ENCODE data around the gene CXCR4.

The CXCR4 gene

DNA sequence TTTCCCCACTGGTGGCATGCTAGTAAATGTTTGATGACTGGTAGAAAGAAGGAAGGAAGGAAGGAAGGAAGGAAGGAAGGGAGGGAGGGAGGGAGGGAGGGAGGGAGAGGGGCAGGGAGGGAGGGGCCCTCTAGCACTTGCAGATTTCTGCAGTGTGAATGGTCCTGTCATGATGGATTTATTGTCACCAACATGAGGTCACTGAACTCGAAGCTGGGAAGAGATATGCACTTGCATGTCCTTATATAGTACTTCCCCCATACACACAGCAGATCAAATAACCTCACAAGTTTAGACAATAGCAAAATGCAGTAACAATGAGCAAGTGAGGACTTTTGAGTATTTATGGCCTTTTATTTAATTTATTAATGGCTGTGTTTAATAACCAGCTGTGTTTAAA, 44.5 kb upstream of the CXCR4 start:
- ATAC-seq = no peak
- no peak for TF ChIP-seq ESRRG (CRISPR knock-in tag; IDR thresholded peaks at IDR 0.05)
- no peak for TF ChIP-seq ZNF8 (CRISPR knock-in tag; IDR thresholded peaks at IDR 0.05)
- TF ChIP-seq ARNTL (CRISPR knock-in tag; IDR thresholded peaks at IDR 0.05; ENCODE audit: borderline replicate concordance, low read depth) = no peak

DNA sequence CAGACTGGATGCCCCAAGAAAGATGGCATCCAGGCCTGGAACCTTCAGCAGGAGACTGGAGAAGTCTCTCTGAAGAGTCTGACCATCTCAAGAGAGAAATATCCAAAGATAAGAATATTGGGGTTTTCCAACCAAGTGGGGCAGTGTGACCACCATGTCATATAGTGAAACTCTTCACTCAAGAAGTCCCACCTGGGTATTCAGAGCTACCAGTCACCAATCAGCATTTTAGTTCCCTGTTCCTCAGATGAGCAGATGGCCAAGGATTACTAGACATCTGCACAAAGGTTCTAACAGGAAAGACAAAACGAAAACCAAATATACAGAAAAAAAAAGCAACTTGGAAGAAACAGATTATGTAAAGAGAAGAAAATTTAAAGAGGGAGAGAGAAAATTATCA, 38.5 kb upstream of the CXCR4 start:
- no peak for ATAC-seq
- no peak for TF ChIP-seq PPARA (CRISPR knock-in tag; IDR thresholded peaks at IDR 0.05; ENCODE audit: borderline replicate concordance)
- no peak for TF ChIP-seq BACH2 (CRISPR knock-in tag; IDR thresholded peaks at IDR 0.05; ENCODE audit: borderline replicate concordance)

DNA sequence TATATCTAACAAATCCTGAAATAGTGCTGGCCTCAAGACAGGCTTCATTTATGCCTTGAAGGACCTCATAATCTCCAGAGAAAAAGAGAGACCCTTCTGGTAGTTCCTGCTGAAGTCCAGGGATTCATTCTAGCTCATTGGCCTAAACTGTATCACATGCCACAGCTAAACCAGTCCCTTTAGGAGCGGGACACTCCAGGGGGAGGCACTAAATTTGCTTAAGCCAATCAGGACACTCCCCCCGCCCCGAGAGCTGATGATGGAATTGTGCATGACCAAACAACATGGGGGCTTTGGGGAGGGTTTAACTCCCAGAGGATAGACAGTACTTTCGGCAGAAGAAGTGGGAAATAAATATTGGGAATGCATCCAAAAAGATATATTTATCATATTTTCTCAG, 36.4 kb upstream of the CXCR4 start:
- no peak for ATAC-seq
- no peak for TF ChIP-seq PPARA (CRISPR knock-in tag; IDR thresholded peaks at IDR 0.05; ENCODE audit: borderline replicate concordance)
- TF ChIP-seq TOX (CRISPR knock-in tag; IDR thresholded peaks at IDR 0.05; ENCODE audit: borderline replicate concordance) = no peak
- no peak for TF ChIP-seq TCF4 (CRISPR knock-in tag; IDR thresholded peaks at IDR 0.05; ENCODE audit: borderline replicate concordance)
- no peak for TF ChIP-seq SNAI2 (CRISPR knock-in tag; IDR thresholded peaks at IDR 0.05)
- no peak for TF ChIP-seq RARB (CRISPR knock-in tag; IDR thresholded peaks at IDR 0.05)
- no peak for TF ChIP-seq ZNF565 (CRISPR knock-in tag; conservative IDR thresholded peaks at IDR 0.05; ENCODE audit: low read depth)
- no peak for TF ChIP-seq ESRRG (CRISPR knock-in tag; IDR thresholded peaks at IDR 0.05)
- TF ChIP-seq, protein P1, sequence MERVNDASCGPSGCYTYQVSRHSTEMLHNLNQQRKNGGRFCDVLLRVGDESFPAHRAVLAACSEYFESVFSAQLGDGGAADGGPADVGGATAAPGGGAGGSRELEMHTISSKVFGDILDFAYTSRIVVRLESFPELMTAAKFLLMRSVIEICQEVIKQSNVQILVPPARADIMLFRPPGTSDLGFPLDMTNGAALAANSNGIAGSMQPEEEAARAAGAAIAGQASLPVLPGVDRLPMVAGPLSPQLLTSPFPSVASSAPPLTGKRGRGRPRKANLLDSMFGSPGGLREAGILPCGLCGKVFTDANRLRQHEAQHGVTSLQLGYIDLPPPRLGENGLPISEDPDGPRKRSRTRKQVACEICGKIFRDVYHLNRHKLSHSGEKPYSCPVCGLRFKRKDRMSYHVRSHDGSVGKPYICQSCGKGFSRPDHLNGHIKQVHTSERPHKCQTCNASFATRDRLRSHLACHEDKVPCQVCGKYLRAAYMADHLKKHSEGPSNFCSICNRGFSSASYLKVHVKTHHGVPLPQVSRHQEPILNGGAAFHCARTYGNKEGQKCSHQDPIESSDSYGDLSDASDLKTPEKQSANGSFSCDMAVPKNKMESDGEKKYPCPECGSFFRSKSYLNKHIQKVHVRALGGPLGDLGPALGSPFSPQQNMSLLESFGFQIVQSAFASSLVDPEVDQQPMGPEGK (CRISPR knock-in tag; IDR thresholded peaks at IDR 0.05; ENCODE audit: borderline replicate concordance) = no peak
- TF ChIP-seq, protein P2, sequence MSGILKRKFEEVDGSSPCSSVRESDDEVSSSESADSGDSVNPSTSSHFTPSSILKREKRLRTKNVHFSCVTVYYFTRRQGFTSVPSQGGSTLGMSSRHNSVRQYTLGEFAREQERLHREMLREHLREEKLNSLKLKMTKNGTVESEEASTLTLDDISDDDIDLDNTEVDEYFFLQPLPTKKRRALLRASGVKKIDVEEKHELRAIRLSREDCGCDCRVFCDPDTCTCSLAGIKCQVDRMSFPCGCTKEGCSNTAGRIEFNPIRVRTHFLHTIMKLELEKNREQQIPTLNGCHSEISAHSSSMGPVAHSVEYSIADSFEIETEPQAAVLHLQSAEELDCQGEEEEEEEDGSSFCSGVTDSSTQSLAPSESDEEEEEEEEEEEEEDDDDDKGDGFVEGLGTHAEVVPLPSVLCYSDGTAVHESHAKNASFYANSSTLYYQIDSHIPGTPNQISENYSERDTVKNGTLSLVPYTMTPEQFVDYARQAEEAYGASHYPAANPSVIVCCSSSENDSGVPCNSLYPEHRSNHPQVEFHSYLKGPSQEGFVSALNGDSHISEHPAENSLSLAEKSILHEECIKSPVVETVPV (CRISPR knock-in tag; IDR thresholded peaks at IDR 0.05) = no peak
- TF ChIP-seq GLIS3 (CRISPR knock-in tag; IDR thresholded peaks at IDR 0.05) = no peak
- TF ChIP-seq ZFP30 (CRISPR knock-in tag; IDR thresholded peaks at IDR 0.05) = no peak
- TF ChIP-seq, protein P3, sequence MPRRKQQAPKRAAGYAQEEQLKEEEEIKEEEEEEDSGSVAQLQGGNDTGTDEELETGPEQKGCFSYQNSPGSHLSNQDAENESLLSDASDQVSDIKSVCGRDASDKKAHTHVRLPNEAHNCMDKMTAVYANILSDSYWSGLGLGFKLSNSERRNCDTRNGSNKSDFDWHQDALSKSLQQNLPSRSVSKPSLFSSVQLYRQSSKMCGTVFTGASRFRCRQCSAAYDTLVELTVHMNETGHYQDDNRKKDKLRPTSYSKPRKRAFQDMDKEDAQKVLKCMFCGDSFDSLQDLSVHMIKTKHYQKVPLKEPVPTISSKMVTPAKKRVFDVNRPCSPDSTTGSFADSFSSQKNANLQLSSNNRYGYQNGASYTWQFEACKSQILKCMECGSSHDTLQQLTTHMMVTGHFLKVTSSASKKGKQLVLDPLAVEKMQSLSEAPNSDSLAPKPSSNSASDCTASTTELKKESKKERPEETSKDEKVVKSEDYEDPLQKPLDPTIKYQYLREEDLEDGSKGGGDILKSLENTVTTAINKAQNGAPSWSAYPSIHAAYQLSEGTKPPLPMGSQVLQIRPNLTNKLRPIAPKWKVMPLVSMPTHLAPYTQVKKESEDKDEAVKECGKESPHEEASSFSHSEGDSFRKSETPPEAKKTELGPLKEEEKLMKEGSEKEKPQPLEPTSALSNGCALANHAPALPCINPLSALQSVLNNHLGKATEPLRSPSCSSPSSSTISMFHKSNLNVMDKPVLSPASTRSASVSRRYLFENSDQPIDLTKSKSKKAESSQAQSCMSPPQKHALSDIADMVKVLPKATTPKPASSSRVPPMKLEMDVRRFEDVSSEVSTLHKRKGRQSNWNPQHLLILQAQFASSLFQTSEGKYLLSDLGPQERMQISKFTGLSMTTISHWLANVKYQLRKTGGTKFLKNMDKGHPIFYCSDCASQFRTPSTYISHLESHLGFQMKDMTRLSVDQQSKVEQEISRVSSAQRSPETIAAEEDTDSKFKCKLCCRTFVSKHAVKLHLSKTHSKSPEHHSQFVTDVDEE (CRISPR knock-in tag; IDR thresholded peaks at IDR 0.05) = no peak
- no peak for TF ChIP-seq ZC3H10 (CRISPR knock-in tag; IDR thresholded peaks at IDR 0.05)
- TF ChIP-seq, protein P4, sequence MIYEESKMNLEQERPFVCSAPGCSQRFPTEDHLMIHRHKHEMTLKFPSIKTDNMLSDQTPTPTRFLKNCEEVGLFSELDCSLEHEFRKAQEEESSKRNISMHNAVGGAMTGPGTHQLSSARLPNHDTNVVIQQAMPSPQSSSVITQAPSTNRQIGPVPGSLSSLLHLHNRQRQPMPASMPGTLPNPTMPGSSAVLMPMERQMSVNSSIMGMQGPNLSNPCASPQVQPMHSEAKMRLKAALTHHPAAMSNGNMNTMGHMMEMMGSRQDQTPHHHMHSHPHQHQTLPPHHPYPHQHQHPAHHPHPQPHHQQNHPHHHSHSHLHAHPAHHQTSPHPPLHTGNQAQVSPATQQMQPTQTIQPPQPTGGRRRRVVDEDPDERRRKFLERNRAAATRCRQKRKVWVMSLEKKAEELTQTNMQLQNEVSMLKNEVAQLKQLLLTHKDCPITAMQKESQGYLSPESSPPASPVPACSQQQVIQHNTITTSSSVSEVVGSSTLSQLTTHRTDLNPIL (CRISPR knock-in tag; IDR thresholded peaks at IDR 0.05; ENCODE audit: low read depth) = no peak
- no peak for TF ChIP-seq CSDC2 (CRISPR knock-in tag; IDR thresholded peaks at IDR 0.05)
- TF ChIP-seq ISL1 (CRISPR knock-in tag; IDR thresholded peaks at IDR 0.05) = no peak
- TF ChIP-seq ZNF8 (CRISPR knock-in tag; IDR thresholded peaks at IDR 0.05) = no peak

DNA sequence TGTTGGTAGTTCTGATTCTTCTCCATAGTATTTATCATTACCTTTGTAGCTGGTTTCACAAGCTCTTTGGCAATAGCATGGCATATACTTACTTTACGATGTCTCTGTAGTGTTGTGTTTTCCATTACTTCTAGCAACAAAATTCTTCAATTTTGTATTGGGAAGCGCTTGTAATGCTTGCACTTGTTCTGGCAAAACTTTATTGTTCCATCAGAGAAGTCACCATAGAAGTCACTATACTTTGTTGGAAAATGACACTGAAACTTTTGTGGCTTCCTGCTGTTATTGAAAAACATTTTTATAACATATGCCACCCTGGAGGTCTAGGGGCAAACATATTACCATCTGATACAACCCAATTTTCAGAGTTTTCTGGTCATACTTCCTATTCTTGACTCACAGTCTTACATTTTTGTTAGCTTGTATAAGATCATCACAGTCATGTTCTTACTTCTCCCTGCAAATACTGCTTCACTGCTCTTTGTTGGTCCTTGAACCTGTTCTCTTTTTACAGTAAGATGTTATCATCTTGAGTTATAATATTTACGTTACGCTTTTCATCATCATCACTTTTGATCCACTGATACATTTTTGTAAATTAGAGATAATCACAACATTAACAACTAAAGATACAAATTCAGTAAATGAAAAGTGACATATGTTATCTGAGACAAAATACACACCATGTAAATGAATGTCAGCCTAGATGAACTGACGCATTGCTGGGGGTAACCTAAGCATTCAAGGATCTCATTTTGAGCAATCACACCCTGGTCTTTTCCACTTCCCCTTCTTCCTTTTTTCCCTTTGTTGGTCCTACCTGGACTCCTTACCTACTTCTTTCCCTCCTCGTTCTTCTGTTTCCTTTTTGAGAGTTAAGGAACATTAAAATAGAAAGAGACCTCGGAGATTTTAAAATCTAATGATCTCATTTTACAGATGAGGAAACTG, 33.3 kb upstream of the CXCR4 start:
- ATAC-seq = no peak
- TF ChIP-seq ZFP30 (CRISPR knock-in tag; IDR thresholded peaks at IDR 0.05) (no peak), GLIS3 (CRISPR knock-in tag; IDR thresholded peaks at IDR 0.05) (no peak), ESRRG (CRISPR knock-in tag; IDR thresholded peaks at IDR 0.05) (no peak), TOX (CRISPR knock-in tag; IDR thresholded peaks at IDR 0.05; ENCODE audit: borderline replicate concordance) (no peak), RARB (CRISPR knock-in tag; IDR thresholded peaks at IDR 0.05) (no peak), ARNTL (CRISPR knock-in tag; IDR thresholded peaks at IDR 0.05; ENCODE audit: borderline replicate concordance, low read depth) (no peak), CSDC2 (CRISPR knock-in tag; IDR thresholded peaks at IDR 0.05) (no peak), ZFP3 (CRISPR knock-in tag; IDR thresholded peaks at IDR 0.05) (no peak), TCF4 (CRISPR knock-in tag; IDR thresholded peaks at IDR 0.05; ENCODE audit: borderline replicate concordance) (no peak), PPARA (CRISPR knock-in tag; IDR thresholded peaks at IDR 0.05; ENCODE audit: borderline replicate concordance) (no peak), OSR1 (CRISPR knock-in tag; IDR thresholded peaks at IDR 0.05) (no peak), ZNF565 (CRISPR knock-in tag; conservative IDR thresholded peaks at IDR 0.05; ENCODE audit: low read depth) (no peak)
- TF ChIP-seq, protein P4 (CRISPR knock-in tag; IDR thresholded peaks at IDR 0.05; ENCODE audit: low read depth) = no peak
- TF ChIP-seq, protein P2 (CRISPR knock-in tag; IDR thresholded peaks at IDR 0.05) = no peak
- TF ChIP-seq, protein P1 (CRISPR knock-in tag; IDR thresholded peaks at IDR 0.05; ENCODE audit: borderline replicate concordance) = no peak

All from SK-N-SH treated with all-trans-retinoic acid at 6 μM for 48 hours (cell line).